Calu3 (cell line): Measurements from ENCODE around the gene E2F4. TPM values are rescaled to one million over a fixed set of nuclear protein-coding genes. Genes with fewer than 3 reads are reported as not detected.
A peak's percentile ranks its signal among the peaks of the same experiment; 100 is the strongest.

ENCODE experiments used
- BruUV-seq: library from RNA; stranded (reverse); fragments of 400-500 nt; replicated peaks from 2 replicates; lab custom pipeline; 2021; lab: Mats Ljungman, UMichigan
- CTCF ChIA-PET: fragments of 300-600 bp; sonication (Branson Sonifier 250); formaldehyde crosslinking; loops from one replicate; lab custom pipeline; 2022; ENCODE audit warnings: antibody characterized with exemption; lab: Charles Lee
- DNase-seq: peaks from one replicate; pipeline ENCODE4 v3.0.0; 2022
- H3K27ac Mint-ChIP-seq: one replicate; pipeline ENCODE4 v1.8.0; 2022; ENCODE audit warnings: mixed read lengths; ENCODE audit not compliant: unreplicated experiment
- H3K27me3 Mint-ChIP-seq: one replicate; pipeline ENCODE4 v1.8.0; 2022; ENCODE audit warnings: mixed read lengths; ENCODE audit not compliant: unreplicated experiment
- H3K36me3 Mint-ChIP-seq: one replicate; pipeline ENCODE4 v1.8.0; 2022; ENCODE audit warnings: mild to moderate bottlenecking, moderate library complexity, mixed read lengths; ENCODE audit not compliant: insufficient read depth, unreplicated experiment
- H3K4me1 Mint-ChIP-seq: one replicate; pipeline ENCODE4 v1.8.0; 2022; ENCODE audit warnings: mild to moderate bottlenecking, low read depth, mixed read lengths; ENCODE audit not compliant: unreplicated experiment
- H3K4me3 Mint-ChIP-seq: one replicate; pipeline ENCODE4 v1.8.0; 2022; ENCODE audit warnings: mild to moderate bottlenecking, low read depth, moderate library complexity, mixed read lengths; ENCODE audit not compliant: unreplicated experiment
- H3K9me3 Mint-ChIP-seq: one replicate; pipeline ENCODE4 v1.8.0; 2022; ENCODE audit warnings: low read depth, mixed read lengths; ENCODE audit not compliant: unreplicated experiment
- intact Hi-C: fragments of 100-400 bp; cut with micrococcal nuclease; formaldehyde crosslinking; loops from one replicate; pipeline ENCODE4 v1.10.0; 2022; ENCODE audit not compliant: unreplicated experiment
- total RNA-seq: library from RNA; stranded (reverse); gene quantifications from 2 replicates; pipeline ENCODE4 v1.2.3, GENCODE V29; 2022
- TF ChIP-seq, protein P1 (sequence below): fragments of 200-600 bp; IDR thresholded peaks from one replicate; pipeline ENCODE4 v1.8.0; 2022; ENCODE audit warnings: antibody characterized with exemption; ENCODE audit not compliant: unreplicated experiment

The E2F4 gene
- total RNA-seq, 1 experiment from 2014 or later: 95.3 TPM

DNA sequence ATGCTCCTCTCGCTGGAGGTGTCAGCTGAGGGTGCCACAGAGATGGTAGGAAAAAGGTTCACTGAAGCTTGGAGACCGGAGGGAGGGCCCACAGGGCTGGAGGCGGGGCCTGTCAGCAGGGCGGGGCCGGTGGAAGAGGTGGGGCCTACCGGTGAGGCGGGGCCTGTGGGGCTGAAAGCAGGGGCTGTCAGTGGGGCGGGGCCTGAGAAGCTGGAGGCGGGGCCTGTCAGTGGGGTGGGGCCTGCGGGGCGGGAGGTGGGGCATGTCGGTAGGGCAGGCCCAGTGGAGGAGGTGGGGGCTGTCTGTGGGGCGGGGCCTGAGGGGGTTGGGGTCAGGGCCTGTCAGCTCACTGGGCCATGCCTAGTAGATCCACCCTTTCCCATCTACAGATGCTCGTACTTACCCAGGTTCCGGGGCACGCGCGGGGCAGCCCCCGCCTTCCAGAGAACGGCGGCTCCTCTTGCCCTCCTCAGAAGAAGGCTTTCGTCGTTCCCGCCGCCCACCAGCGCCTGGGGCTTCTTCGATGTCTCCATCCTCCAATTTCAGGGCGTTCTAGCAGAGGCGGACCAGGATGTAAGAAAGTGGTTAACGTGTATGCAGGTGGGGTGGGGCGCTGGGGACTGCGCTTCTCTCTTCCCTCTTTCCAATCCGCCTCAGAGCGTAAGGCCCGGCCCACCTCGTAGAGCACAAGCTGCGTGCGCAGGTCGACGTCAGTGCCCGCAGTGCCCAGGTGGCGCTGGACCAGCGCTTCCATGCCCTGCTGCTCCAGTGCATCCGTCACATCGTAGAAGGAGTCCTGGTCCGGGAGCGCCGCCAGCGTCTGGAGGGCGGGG is 44.8 kb downstream of the E2F4 start:
- no TSS peak for BruUV-seq
- CTCF ChIA-PET: interaction anchor here (0.6 to 1.7 kb wide), 2 partner anchors 10 to 82 kb away, joined by 4 read pairs; partner anchors contain the start of gene TMEM208
- no peaks in the 10 kb centered on the region for H3K27me3 Mint-ChIP-seq
- no peak overlapping the region for H3K4me3 Mint-ChIP-seq
- peaks cover 9% of the 10 kb centered on the region for H3K4me1 Mint-ChIP-seq
- DNase-seq: peak; percentile 67
- H3K9me3 Mint-ChIP-seq: no peaks in the 10 kb centered on the region
- intact Hi-C loops: no loop called here
- TF ChIP-seq, protein P1, sequence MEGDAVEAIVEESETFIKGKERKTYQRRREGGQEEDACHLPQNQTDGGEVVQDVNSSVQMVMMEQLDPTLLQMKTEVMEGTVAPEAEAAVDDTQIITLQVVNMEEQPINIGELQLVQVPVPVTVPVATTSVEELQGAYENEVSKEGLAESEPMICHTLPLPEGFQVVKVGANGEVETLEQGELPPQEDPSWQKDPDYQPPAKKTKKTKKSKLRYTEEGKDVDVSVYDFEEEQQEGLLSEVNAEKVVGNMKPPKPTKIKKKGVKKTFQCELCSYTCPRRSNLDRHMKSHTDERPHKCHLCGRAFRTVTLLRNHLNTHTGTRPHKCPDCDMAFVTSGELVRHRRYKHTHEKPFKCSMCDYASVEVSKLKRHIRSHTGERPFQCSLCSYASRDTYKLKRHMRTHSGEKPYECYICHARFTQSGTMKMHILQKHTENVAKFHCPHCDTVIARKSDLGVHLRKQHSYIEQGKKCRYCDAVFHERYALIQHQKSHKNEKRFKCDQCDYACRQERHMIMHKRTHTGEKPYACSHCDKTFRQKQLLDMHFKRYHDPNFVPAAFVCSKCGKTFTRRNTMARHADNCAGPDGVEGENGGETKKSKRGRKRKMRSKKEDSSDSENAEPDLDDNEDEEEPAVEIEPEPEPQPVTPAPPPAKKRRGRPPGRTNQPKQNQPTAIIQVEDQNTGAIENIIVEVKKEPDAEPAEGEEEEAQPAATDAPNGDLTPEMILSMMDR: no peak
- peaks cover 54% of the 10 kb centered on the region for H3K36me3 Mint-ChIP-seq
- peak overlapping the region; percentile 51 for H3K27ac Mint-ChIP-seq

DNA sequence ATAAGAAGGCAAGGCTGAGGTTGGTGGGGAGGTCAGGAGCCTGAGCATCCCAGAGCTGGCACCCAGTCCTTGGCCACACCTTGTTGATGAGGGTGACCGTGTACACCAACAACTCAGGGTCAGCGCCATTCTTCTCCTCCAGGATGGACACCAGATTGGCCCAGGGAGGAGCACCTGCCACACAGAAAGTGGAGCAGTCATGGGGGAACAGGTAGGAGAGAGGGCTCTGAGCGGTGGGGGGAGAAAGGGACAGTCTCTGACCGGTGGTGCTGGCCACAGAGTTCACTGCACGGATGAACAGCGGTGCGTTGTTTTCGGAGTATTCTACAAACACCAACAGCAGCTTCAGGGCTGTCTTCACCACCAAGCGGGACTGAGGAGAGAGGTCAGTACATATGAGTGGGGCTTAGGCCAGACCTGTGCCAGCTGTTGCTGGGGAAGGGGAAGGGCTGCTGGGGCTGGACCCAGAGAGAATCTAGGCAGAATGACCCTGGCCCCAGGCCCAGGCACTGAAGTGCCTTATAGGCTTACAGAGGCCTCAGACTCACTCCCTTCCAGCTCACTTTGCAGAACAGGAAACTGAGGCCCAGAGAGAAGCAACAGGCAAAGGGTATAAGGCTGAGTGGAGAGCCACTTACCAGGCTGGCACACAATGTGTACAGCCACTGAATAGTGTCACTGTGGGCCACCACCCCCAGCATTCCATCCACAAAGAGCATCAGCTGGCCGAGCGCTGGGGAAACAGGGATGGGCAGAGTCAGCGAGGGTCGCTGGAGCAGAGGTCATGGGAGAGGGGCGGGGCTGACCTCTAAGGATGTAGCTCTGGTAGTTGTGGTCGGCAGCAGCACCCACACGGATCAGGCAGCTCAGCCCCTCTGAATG is 45.7 kb downstream of the E2F4 start:
- intact Hi-C loops: no loop called here
- H3K4me1 Mint-ChIP-seq: peaks cover 16% of the 10 kb centered on the region
- TF ChIP-seq, protein P1: no peak
- H3K27me3 Mint-ChIP-seq: no peaks in the 10 kb centered on the region
- DNase-seq: no peak
- no peak overlapping the region for H3K4me3 Mint-ChIP-seq
- BruUV-seq: no TSS peak
- peaks cover 51% of the 10 kb centered on the region for H3K36me3 Mint-ChIP-seq
- no peaks in the 10 kb centered on the region for H3K9me3 Mint-ChIP-seq
- no peak overlapping the region for H3K27ac Mint-ChIP-seq
- CTCF ChIA-PET: no interaction called here

DNA sequence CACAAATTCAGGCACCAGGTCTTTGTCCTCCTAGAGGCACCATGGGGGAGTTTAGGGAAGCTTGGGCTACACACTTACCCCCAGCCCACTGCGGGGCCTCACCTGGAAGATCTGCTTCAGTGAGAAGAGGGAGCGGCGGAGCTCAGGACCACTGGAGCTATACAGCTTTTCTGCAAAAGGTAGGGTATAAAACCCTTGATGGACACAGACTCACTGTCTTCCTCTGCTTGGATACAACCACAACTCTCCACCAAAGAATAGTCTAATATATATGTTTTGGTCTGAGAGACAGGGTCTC is 46.3 kb downstream of the E2F4 start:
- Mint-ChIP-seq H3K36me3 (peaks cover 47% of the 10 kb centered on the region), H3K4me3 (no peak overlapping the region), H3K9me3 (no peaks in the 10 kb centered on the region), H3K27me3 (no peaks in the 10 kb centered on the region), H3K27ac (no peak overlapping the region), H3K4me1 (peaks cover 19% of the 10 kb centered on the region)
- no peak for DNase-seq
- no TSS peak for BruUV-seq
- TF ChIP-seq, protein P1: no peak
- CTCF ChIA-PET: no interaction called here
- intact Hi-C loops: no loop called here

DNA sequence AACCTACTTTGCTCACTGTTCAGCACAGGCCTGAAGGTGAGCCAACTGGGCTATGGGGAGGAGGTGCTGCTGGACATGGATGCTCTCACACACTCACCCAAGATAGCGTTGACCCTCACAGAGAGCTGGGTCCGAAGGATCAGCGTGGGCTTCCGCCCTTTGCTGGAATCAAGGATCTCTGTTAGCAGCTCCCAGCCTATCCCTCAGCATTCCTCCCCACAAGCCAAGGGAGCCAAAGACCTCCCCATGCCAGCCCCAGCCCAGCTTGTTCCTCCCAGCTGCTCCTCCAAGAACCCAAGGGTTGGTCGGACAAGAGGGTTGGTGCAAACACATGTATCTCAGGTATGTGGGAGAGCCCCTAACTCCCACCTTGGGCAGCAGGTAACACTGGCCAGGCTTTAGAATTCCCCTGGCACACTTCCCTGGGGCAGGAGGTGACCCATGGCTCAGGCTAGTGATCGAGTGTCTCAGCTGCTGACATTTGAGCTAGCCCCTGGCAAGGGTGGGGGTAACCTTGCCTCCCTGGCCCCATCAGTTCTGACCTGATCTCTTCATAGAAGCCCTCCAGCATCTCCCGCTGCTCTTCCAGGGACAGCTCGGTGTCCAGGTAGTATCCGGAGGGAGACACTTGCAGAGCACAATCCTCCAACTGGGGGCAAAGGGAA is 47.0 kb downstream of the E2F4 start:
- CTCF ChIA-PET: no interaction called here
- H3K27ac Mint-ChIP-seq: no peak overlapping the region

More for the DNA sequence above, 47.0 kb downstream of the E2F4 start:
- Mint-ChIP-seq H3K4me1 (peaks cover 23% of the 10 kb centered on the region), H3K27me3 (no peaks in the 10 kb centered on the region), H3K9me3 (no peaks in the 10 kb centered on the region), H3K36me3 (peaks cover 42% of the 10 kb centered on the region), H3K4me3 (no peak overlapping the region)
- no TSS peak for BruUV-seq
- DNase-seq: no peak
- intact Hi-C loops: no loop called here
- TF ChIP-seq, protein P1: no peak
